HG03196 (cell line): ENCODE results near the gene CEP128.

Experiments
- ATAC-seq: cut with Tn5 transposase; IDR thresholded peaks from one replicate; pipeline ENCODE4 v1.9.1; 2021; ENCODE audit not compliant: unreplicated experiment

The CEP128 gene

GRCh38 chr14:80941241-80942185, at the start of gene CEP128:
Gene CEP128, minus strand, starts transcription at chr14:80941738.
- ATAC-seq, result peak; percentile 98

GRCh38 chr14:80988735-80989429, 47.3 kb upstream of the CEP128 start:
- ATAC-seq, result peak; percentile 64

GRCh38 chr14:80988192-80988591, 46.7 kb upstream of the CEP128 start:
- no peak for ATAC-seq

- peak; percentile 61 for ATAC-seq
Observed at GRCh38 chr14:80987235-80988032, 45.9 kb upstream of the CEP128 start.

- ATAC-seq, result no peak
Observed at GRCh38 chr14:80982711-80983110, 41.2 kb upstream of the CEP128 start.

- ATAC-seq, result no peak
Observed at GRCh38 chr14:80981673-80982072, 40.1 kb upstream of the CEP128 start.

- no peak for ATAC-seq
Observed at GRCh38 chr14:80981156-80981555, 39.6 kb upstream of the CEP128 start.

- no peak for ATAC-seq
Observed at GRCh38 chr14:80979951-80980350, 38.4 kb upstream of the CEP128 start.

GRCh38 chr14:80978403-80978802, 36.9 kb upstream of the CEP128 start:
- no peak for ATAC-seq

- ATAC-seq, result no peak
Observed at GRCh38 chr14:80977221-80977620, 35.7 kb upstream of the CEP128 start.

- no peak for ATAC-seq
Observed at GRCh38 chr14:80974679-80975078, 33.1 kb upstream of the CEP128 start.

- no peak for ATAC-seq
Observed at GRCh38 chr14:80973931-80974641, 32.5 kb upstream of the CEP128 start.

- no peak for ATAC-seq
Observed at GRCh38 chr14:80965037-80965436, 23.5 kb upstream of the CEP128 start.

- ATAC-seq, result peak; percentile 98
Observed at GRCh38 chr14:80959496-80959895, 18.0 kb upstream of the CEP128 start.

GRCh38 chr14:80958939-80959338, 17.4 kb upstream of the CEP128 start:
- ATAC-seq, result no peak

- no peak for ATAC-seq
Observed at GRCh38 chr14:80958226-80958625, 16.7 kb upstream of the CEP128 start.

- no peak for ATAC-seq
Observed at GRCh38 chr14:80957613-80958012, 16.1 kb upstream of the CEP128 start.

GRCh38 chr14:80956922-80957321, 15.4 kb upstream of the CEP128 start:
- ATAC-seq, result no peak

GRCh38 chr14:80956102-80956501, 14.6 kb upstream of the CEP128 start:
- ATAC-seq, result no peak

- no peak for ATAC-seq
Observed at GRCh38 chr14:80955416-80955941, 13.9 kb upstream of the CEP128 start, which contains the start of gene TSHR. Gene TSHR, plus strand, starts transcription at chr14:80955621. Its CDS starts 60 bp downstream, at chr14:80955681.
